LoVo (cell line): Measurements from ENCODE around the gene GOLIM4.
A peak's percentile ranks its signal among the peaks of the same experiment; 100 is the strongest.

Experiments
- DNase-seq: peaks from one replicate; pipeline ENCODE4 v3.0.0-alpha.2; 2016; ENCODE audit warnings: low spot score

The GOLIM4 gene

GRCh38 chr3:167996514-167996913 lies 99.2 kb downstream of the GOLIM4 start:
- no peak for DNase-seq

DNA sequence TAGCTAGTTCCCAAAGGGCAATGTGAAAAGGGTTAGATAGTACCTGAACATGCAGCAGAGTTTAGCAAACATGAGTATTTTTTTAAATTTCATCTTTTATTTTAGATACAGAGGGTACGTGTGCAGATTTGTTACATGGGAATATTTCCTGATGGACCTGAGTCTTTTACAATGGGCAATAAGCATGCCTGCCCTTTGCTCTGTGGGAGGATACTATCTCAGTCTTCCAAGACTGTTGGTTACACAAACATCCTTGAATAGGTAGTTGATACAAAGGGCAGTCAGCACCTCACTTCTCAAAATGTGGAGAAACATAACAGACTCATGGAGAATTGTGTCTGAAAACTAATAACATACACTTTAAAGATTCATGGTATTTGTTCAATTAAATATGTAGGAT lies 103.3 kb downstream of the GOLIM4 start:
- DNase-seq, result no peak

DNA sequence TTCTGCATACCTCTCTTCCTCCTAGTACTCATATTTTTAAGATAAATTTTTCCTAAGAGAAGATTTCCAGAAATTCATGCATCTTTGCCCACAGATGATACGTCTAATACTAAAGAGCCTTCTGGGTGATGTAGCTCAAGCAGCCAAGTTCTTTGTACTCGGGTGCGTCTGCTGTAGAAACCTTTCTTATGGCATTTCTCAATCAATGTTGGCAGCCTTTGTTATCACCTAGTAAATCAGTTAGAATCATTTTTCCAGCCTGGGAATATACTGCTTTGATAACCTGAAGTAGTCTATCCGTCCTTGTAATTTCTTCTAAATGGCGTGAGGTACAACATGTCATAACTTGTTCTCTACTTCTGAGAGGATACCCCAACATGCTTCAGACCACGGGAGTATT lies 104.5 kb downstream of the GOLIM4 start:
- no peak for DNase-seq

- no peak for DNase-seq
Measured at GRCh38 chr3:167989999-167990398, 105.7 kb downstream of the GOLIM4 start.

DNA sequence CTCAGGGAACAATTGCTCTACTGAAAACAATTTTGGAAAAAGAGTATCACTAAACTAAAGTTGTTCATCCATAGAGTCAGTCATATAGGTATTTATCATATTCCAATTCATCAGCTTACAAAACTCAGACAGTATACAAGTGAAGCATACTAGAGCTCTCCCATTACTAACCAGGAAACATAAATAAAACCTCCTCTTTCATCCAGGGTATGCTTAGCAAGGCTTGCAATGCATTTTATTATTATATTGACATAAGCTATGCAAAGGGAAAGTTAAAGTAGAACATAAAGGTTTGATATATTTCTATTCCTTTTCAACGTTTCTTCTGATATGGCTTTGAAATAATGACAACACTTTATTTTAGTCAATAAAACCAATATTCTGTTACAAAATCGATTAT lies 106.7 kb downstream of the GOLIM4 start:
- no peak for DNase-seq

GRCh38 chr3:167983583-167983982 lies 112.1 kb downstream of the GOLIM4 start:
- no peak for DNase-seq

DNA sequence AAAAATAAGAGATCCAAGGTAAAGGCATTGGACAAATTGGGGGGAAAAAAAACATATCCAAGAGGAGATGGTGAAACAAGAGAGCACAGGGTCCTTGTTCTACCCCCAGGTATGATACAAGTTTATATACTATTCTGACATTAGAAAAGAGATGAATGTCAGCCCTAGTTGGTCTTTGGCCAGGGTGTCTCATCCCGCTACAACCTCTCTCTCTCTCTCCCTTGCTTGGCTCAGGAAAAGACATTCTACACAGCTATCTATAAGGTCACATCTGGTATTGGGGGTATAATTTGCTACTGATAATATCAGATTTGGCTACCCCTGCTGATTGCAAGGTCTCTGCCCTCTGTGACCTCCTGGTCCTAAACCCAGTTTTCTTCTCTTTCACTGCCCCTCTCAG lies 117.2 kb downstream of the GOLIM4 start:
- DNase-seq, result no peak

- DNase-seq, result peak; percentile 46
Measured at GRCh38 chr3:167978071-167978470, 117.7 kb downstream of the GOLIM4 start.

GRCh38 chr3:167976516-167977361 lies 119.0 kb downstream of the GOLIM4 start:
- DNase-seq, result no peak

- no peak for DNase-seq
Measured at GRCh38 chr3:167973901-167974300, 121.8 kb downstream of the GOLIM4 start.

DNA sequence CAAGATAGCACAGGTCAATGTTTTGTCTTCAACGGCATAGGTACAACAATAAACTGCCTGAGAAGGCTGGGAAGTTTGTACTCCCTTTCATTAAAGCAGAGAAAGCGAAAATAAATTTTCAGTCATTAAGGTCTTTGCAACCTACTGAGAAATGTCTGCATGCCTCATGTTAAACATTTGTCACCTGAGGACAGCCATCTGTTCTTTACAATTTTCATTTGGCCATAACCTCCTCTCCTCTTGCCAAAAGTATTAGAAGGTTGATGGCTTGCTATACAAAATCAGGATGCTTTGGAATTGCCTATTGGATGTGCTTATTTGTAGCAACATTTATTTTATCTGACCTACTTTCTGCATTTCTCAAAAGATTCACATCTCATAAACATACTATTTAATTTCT lies 122.7 kb downstream of the GOLIM4 start:
- no peak for DNase-seq

DNA sequence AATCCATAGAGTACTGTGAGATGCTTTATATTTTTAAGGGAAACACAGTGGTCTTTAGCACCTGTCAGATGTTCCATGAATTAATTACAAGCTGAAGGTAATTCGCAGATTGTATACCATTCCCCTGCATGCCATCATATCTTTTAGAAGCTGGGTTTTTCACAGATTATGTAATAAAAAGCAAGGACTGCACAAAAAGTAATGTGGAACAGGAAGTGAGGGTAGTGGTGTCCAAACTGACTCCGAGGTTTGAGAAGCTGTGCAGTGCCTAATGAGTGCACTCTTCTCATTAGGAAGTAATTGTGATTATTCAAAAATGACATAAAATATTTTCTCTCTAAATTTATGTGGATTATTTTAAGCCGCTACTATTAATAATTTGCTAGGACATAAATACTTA lies 123.2 kb downstream of the GOLIM4 start:
- DNase-seq, result no peak

DNA sequence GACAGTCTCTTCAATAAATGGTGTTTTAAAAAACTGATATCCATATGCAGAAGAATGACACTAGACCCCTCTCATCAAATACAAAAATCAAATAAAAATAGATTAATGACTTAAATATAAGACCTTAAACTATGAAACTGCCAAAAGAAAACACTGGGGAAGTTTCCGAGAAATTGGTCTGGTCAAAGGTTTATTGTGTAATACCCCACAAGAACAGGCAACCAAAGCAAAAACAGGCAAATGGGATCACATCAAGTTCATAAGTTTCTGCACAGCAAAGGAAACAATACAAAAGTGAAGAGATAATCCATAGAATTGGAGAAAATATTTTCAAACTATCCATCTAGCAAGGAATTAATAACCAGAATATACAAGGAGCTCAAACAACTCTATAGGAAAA lies 126.2 kb downstream of the GOLIM4 start:
- no peak for DNase-seq

- no peak for DNase-seq
Measured at GRCh38 chr3:167967257-167968036, 128.3 kb downstream of the GOLIM4 start.
